RWPE2 (cell line): ENCODE results near the gene ALDH3B1.
"Not testable (repeated sequence)": the region's sequence is repeated elsewhere in the genome, so short reads cannot be mapped to it uniquely, and the experiment has no call there.

Source experiments
- ATAC-seq: fragments of 200-7000 bp; cut with Tn5 transposase; 3 replicates; pipeline ENCODE4 v1.9.1; 2021; ENCODE audit warnings: low read depth
- DNase-seq: peaks from one replicate; pipeline ENCODE4 v3.0.0-alpha.2; 2020; ENCODE audit warnings: low spot score
- H3K27ac ChIP-seq: fragments of 450-650 bp; 2 replicates; pipeline ENCODE4 v1.5.1; 2017; ENCODE audit warnings: mild to moderate bottlenecking; ENCODE audit not compliant: poor library complexity, severe bottlenecking
- H3K27me3 ChIP-seq: fragments of 250-450 bp; sonication (Bioruptor Pico); 2 replicates; pipeline ENCODE4 v1.5.1; 2021; ENCODE audit warnings: mild to moderate bottlenecking, moderate library complexity; ENCODE audit not compliant: insufficient read depth, poor library complexity, severe bottlenecking
- H3K36me3 ChIP-seq: fragments of 250-450 bp; sonication (Bioruptor Pico); 2 replicates; pipeline ENCODE4 v1.5.1; 2020; ENCODE audit warnings: low read depth, mild to moderate bottlenecking, moderate library complexity
- H3K4me1 ChIP-seq: fragments of 250-450 bp; sonication (Bioruptor Pico); 2 replicates; pipeline ENCODE4 v1.5.1; 2021; ENCODE audit warnings: mild to moderate bottlenecking, moderate library complexity; ENCODE audit not compliant: insufficient read depth, poor library complexity, severe bottlenecking
- H3K4me3 ChIP-seq: fragments of 250-450 bp; sonication (Bioruptor Pico); 2 replicates; pipeline ENCODE4 v1.5.1; 2021; ENCODE audit warnings: mild to moderate bottlenecking, moderate library complexity; ENCODE audit not compliant: severe bottlenecking
- H3K9me3 ChIP-seq: fragments of 250-450 bp; sonication (Bioruptor Pico); 2 replicates; pipeline ENCODE4 v1.5.1; 2021; ENCODE audit warnings: mild to moderate bottlenecking, moderate library complexity; ENCODE audit not compliant: severe bottlenecking
- TF ChIP-seq, protein P1 (sequence below): fragments of 450-650 bp; IDR thresholded peaks from one replicate; pipeline ENCODE4 v1.5.1; 2017; ENCODE audit warnings: mild to moderate bottlenecking, moderate library complexity; ENCODE audit not compliant: poor library complexity, severe bottlenecking

Gene ALDH3B1, protein sequence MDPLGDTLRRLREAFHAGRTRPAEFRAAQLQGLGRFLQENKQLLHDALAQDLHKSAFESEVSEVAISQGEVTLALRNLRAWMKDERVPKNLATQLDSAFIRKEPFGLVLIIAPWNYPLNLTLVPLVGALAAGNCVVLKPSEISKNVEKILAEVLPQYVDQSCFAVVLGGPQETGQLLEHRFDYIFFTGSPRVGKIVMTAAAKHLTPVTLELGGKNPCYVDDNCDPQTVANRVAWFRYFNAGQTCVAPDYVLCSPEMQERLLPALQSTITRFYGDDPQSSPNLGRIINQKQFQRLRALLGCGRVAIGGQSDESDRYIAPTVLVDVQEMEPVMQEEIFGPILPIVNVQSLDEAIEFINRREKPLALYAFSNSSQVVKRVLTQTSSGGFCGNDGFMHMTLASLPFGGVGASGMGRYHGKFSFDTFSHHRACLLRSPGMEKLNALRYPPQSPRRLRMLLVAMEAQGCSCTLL

DNA sequence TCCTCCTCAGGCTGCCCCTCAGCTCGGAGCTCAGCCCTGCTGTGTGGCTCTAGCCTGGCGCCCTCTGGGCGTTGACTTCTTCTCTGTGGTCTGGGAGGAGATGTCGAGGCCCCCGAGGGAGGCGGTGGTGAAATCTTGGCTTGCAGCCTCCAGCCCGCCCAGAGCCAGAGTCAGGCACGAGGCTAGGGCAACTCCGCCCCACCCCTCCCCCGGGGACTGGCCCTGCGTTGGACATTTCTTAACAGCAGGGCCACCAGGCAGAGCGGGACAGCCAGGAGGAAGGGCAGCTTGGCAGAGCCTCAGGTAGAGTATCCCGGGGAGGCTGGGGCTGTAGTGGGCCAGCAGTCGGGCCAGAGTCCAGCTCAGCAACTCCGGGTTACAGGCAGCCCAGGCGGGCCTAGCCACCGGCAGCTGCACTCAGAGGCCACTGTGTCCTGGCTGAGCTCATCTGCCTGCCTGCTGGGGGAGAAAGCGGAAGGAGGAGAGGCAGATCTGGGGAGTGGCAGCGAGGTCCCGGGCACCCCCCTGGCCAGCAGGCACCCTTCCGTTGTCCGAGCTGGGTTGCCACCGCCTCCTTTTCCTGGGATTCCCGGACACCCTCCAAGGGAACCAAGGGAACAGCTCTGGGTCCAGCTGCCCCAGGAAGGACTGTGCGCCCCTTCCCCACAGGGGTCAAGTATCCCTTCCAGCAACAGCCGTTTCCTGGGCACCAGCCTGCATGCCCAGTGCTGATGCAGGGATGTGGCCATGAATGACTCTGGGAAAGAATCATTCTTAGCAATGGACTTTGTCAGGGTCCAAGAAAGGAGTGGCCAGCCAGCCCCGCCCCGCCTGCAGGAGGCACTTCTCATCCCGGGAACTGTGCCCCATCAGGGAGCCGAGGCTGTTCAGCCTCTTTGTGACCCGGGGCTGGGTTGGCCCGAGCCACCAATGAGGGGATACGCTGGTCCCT is at the start of gene ALDH3B1:
TSS of gene ALDH3B1 (plus strand) at position 238 of the 952 bp plus-strand sequence. CDS start 4,971 bp downstream, outside the sequence.
- DNase-seq (peak; percentile 85), ATAC-seq (peak; percentile 41)
- Histone ChIP-seq H3K27ac (peak within 1 kb of the TSS; percentile 94), H3K4me1 (peaks cover 51% of the 10 kb centered on the region), H3K27me3 (no peaks in the 10 kb centered on the region), H3K4me3 (peak within 1 kb of the TSS; percentile 30), H3K9me3 (no peaks in the 10 kb centered on the region), H3K36me3 (no peaks in the 10 kb centered on the region)
- TF ChIP-seq, protein P1, sequence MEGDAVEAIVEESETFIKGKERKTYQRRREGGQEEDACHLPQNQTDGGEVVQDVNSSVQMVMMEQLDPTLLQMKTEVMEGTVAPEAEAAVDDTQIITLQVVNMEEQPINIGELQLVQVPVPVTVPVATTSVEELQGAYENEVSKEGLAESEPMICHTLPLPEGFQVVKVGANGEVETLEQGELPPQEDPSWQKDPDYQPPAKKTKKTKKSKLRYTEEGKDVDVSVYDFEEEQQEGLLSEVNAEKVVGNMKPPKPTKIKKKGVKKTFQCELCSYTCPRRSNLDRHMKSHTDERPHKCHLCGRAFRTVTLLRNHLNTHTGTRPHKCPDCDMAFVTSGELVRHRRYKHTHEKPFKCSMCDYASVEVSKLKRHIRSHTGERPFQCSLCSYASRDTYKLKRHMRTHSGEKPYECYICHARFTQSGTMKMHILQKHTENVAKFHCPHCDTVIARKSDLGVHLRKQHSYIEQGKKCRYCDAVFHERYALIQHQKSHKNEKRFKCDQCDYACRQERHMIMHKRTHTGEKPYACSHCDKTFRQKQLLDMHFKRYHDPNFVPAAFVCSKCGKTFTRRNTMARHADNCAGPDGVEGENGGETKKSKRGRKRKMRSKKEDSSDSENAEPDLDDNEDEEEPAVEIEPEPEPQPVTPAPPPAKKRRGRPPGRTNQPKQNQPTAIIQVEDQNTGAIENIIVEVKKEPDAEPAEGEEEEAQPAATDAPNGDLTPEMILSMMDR, result peak; percentile 25

DNA sequence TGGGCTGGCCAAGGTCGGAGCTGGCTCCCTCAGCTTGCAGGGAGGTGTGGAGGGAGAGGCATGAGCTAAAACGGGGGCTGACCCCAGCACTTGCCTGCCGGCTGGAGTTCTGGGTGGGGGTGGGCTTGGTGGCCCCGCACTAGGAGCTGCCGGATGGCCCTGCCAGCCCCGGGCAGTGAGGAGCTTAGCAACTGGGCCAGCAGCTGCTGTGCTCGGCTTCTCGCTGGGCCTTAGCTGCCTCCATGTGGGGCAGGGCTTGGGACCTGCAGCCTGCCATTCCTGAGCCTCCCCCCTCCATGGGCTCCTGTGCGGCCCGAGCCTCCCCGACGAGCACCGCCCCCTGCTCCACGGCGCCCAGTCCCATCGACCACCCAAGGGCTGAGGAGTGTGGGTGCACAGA is 46.9 kb upstream of the ALDH3B1 start:
- H3K36me3 ChIP-seq, H3K27me3 ChIP-seq, H3K27ac ChIP-seq, H3K4me1 ChIP-seq, ATAC-seq, H3K9me3 ChIP-seq, H3K4me3 ChIP-seq, DNase-seq: not testable (repeated sequence)

DNA sequence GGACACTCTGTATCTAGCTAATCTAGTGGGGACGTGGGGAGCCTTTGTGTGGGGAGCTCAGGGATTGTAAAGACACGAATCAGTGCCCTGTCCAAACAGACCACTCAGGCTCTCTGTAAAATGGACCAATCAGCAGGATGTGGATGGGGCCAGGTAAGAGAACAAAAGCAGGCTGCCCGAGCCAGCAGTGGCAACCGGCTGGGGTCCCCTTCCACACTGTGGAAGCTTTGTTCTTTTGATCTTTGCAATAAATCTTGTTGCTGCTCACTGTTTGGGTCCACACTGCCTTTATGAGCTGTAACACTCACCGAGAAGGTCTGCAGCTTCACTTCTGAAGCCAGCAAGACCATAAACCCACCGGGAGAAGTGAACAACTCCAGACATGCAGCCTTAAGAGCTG is 46.2 kb upstream of the ALDH3B1 start:
- not testable (repeated sequence) for ATAC-seq, H3K9me3 ChIP-seq, H3K27me3 ChIP-seq, H3K36me3 ChIP-seq, H3K27ac ChIP-seq, DNase-seq, H3K4me1 ChIP-seq, H3K4me3 ChIP-seq

DNA sequence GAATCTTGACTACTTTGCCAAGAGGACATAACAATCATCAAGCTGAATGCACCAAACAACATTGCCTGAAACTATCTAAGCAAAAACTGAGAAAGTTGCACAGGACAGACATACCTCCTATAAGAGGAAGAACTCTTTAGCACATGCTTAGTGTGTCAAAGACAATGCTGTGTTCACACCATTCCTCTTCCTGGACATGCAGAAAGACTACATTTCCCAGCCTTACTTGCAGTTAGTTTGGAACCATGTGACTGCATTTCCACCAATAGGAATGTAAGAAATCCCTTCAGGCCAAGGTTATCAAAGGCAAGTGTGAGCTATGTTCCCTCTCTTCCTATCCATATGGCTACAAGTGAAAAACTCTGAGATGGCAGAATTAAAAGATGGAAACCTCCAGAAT is 45.4 kb upstream of the ALDH3B1 start:
- H3K27ac ChIP-seq, H3K9me3 ChIP-seq, H3K27me3 ChIP-seq, H3K36me3 ChIP-seq, DNase-seq, ATAC-seq, H3K4me1 ChIP-seq, H3K4me3 ChIP-seq: not testable (repeated sequence)

DNA sequence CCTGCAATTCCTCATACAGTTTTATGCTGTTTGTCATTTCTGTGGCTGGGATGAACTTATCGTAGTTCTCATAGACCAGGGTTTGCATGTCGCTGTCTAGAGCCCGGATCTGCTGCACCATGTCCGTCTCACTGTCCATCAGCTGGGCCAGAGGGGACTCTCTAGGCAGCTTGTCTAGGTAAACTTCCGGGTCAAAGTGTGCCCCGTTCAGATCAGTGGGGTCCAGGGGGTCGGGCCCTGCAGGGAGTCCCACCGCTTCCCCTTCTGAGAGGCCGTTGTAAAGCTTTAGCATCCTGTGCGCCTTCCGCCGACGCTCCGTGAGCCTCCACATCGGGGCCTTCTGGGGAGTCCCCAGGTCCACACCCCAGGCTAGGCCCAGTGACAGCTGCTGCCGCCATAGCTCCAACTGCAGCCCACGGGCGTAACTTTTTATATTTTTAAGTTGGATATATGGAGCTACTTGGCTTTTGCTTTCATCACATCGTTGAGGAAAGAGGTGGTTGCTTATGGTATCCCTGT is 44.2 kb upstream of the ALDH3B1 start:
- H3K27ac ChIP-seq, H3K36me3 ChIP-seq, H3K9me3 ChIP-seq, H3K27me3 ChIP-seq, H3K4me3 ChIP-seq, DNase-seq, ATAC-seq, H3K4me1 ChIP-seq: not testable (repeated sequence)

DNA sequence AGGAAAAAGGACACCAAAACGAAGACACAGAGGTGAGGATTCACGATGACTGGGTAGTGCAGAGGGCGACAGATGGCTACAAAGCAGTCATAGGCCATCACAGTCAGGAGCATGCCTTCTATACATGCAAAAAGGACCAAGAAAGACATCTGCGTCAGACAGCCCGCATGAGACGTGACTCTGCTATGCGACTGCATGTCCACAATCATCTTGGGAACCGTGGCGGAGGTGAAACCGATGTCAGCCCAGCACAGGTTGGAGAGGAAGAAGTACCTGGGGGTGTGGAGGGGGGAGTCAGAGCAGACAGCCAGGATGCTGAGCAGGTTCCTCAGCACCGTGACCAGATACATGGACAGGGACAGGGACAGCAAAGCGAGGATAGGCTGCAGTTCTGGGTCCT is 35.4 kb upstream of the ALDH3B1 start:
- H3K4me1 ChIP-seq, DNase-seq, H3K4me3 ChIP-seq, ATAC-seq, H3K27ac ChIP-seq, H3K9me3 ChIP-seq, H3K27me3 ChIP-seq, H3K36me3 ChIP-seq: not testable (repeated sequence)

DNA sequence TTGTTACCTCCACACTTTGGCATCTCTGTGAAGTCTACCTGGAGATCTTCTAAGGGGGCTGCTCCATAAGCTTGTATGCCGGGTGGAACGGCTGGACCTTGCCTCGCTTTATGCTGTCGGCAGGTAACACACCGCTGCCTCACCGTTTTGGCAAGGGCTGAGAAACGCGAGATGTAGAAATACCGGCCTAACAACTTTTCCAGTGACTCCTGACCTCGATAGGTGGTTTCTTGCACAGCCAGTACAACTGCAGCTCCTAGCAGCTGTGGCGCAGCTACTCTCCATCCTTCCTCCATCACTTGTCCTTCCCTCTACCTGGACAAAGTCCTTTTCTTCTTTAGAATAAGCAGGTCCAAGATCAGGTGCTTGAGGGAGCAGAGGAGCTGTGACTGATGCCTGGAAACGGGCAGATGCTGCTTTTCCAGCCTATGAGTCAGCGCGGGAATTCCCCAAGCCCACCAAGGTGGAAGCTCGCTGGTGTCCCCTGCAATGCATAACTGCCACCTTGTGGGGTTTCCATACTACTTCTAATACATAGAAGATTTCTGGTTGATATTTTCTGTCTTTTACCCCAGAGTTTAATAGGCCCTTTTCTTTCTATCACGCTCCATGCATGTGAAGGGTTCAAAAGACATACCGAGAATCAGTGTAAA is 31.2 kb upstream of the ALDH3B1 start:
- H3K27me3 ChIP-seq, H3K9me3 ChIP-seq, H3K27ac ChIP-seq, ATAC-seq, H3K4me1 ChIP-seq, DNase-seq, H3K4me3 ChIP-seq, H3K36me3 ChIP-seq: not testable (repeated sequence)

DNA sequence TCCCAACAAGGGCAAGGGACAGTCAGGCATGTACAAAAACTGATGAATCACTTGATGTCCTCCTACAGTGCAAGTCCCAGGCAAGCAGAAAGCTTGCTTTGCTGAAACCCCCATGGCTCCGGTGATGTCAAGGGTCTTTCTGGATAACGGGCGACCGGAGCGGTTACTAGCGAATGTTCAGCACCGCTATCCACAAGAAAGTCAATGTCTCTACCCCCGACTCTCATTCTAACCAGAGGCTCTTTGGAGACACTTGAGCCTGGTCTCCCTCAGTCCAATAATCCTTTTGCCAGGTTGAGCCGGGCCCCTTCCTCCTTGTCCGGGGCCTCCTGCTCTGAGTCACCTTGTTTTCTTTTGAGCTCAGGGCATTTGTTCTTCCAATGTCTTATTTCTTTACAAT is 28.9 kb upstream of the ALDH3B1 start:
- not testable (repeated sequence) for DNase-seq, H3K9me3 ChIP-seq, H3K27ac ChIP-seq, ATAC-seq, H3K27me3 ChIP-seq, H3K4me1 ChIP-seq, H3K4me3 ChIP-seq, H3K36me3 ChIP-seq

DNA sequence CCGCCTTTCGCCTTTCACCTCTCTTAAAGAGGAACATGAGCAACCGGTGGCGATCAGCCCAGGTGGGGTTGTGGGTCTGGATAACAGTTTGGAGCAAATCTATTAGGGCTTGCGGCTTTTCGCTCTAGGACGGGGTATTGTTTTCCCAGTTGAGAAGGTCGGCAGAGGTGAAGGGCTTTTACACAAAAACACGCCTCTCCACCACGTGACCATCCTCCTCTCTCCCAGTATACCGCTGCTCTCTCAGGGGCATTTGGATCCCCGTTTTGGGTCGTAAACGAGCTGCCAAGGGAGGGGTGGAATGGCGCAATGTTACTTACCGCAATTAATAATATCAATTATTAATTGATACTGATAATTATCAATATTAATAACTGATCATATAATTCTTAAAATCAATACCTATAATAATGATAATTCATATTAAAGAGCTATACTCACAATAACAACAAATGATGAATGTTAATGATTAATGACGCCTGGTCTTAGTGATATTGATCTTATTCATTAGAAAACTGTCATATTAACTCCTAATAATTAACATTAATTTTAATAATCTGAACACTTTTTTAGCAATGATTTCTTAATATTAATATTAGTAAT is 27.8 kb upstream of the ALDH3B1 start:
- H3K9me3 ChIP-seq, DNase-seq, H3K4me1 ChIP-seq, ATAC-seq, H3K27ac ChIP-seq, H3K36me3 ChIP-seq, H3K4me3 ChIP-seq, H3K27me3 ChIP-seq: not testable (repeated sequence)
